ENCODE measurements around the gene RAD51B.

Gene RAD51B

GRCh38 chr14:68247274-68247673 lies 427.7 kb downstream of the RAD51B start:
- TF ChIP-seq, protein P1, sequence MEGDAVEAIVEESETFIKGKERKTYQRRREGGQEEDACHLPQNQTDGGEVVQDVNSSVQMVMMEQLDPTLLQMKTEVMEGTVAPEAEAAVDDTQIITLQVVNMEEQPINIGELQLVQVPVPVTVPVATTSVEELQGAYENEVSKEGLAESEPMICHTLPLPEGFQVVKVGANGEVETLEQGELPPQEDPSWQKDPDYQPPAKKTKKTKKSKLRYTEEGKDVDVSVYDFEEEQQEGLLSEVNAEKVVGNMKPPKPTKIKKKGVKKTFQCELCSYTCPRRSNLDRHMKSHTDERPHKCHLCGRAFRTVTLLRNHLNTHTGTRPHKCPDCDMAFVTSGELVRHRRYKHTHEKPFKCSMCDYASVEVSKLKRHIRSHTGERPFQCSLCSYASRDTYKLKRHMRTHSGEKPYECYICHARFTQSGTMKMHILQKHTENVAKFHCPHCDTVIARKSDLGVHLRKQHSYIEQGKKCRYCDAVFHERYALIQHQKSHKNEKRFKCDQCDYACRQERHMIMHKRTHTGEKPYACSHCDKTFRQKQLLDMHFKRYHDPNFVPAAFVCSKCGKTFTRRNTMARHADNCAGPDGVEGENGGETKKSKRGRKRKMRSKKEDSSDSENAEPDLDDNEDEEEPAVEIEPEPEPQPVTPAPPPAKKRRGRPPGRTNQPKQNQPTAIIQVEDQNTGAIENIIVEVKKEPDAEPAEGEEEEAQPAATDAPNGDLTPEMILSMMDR (IDR thresholded peaks at IDR 0.05; ENCODE audit: low read depth, low read length), result no peak
- H3K4me3 ChIP-seq (replicated peaks in 1 of 2; ENCODE audit: low read depth in 2 of 2, low read length in 2 of 2), result no peak overlapping the region
- DNase-seq (ENCODE audit: low read depth in 2 of 2), result peak in 1 of 2 donors; percentile 65

DNA sequence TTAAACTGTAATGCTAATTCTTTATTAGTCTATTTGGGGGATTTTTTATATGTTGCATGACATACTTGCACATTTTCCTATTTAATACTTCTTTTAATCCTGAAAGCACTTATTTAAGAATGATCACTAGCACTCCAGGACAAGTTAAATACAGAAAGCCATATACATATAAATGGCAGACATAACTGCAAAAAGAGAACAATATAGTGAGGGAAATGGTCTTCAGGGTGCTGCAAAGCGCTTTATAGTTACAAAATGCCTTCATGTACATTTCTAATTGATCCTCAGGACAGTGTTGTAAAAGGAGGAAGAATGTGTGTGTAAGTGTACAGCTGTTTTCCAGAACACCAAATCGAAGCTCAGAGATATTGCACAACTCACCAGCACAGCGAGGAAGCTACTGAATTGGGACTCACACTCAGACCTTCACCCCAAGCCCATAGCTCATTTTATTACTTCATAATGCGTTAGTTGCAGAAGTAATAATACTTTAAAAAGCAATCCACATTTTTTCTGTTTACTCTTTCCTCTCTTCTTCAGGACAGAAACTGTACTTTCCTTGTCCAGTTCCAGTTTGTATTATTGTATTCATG lies 428.2 kb downstream of the RAD51B start:
- TF ChIP-seq, protein P1 (IDR thresholded peaks at IDR 0.05; ENCODE audit: low read depth, low read length), result no peak
- peak; percentile 59 to 69 for DNase-seq (ENCODE audit: low read depth in 2 of 2)
- no peak overlapping the region for H3K4me3 ChIP-seq (replicated peaks in 1 of 2; ENCODE audit: low read depth in 2 of 2, low read length in 2 of 2)

DNA sequence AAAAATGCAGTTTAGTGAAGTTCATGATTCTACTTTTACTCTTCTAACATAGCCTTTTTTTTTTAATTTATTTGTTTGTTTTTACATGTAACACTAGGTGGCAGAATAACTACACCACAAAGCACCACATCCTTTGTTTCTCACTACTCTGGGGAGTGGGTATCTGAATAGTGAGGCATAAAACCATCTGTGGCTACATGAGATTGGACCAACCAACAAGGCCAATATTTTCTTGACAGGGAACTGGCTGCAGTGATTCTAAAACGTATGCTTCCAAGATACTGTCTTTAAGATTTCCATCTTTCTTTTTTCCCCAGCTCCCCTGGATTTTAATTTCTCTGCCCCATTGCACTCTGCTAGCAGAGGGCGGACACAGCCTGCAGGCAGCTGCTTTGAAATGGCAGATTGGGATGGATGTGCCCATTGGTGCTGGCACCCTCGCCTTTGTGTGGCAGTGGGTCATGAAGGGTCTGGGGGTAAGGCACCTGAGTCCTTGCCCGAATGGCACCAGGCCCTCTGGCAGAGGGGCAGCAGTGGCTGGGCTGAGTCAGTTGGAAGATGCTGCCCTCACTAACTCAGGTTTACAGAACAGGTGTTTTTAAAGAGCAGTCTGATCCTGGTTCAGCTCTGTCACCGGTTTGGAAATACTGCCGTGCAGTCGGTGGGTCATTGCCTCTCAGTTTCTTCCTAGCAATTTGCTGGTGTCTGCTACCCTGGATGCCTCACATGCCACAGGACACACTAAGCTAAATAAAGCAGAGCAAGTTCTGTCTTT lies 429.1 kb downstream of the RAD51B start:
- TF ChIP-seq, protein P1 (IDR thresholded peaks at IDR 0.05; ENCODE audit: low read depth, low read length), result peak; percentile 30
- peak; percentile 87 to 93 for DNase-seq (ENCODE audit: low read depth in 2 of 2)
- no peak overlapping the region for H3K4me3 ChIP-seq (replicated peaks in 1 of 2; ENCODE audit: low read depth in 2 of 2, low read length in 2 of 2)

GRCh38 chr14:68249661-68250451 lies 430.3 kb downstream of the RAD51B start:
- TF ChIP-seq, protein P1 (IDR thresholded peaks at IDR 0.05; ENCODE audit: low read depth, low read length), result no peak
- H3K4me3 ChIP-seq (replicated peaks in 1 of 2; ENCODE audit: low read depth in 2 of 2, low read length in 2 of 2), result no peak overlapping the region
- DNase-seq (ENCODE audit: low read depth in 2 of 2), result peak; percentile 76 to 80

DNA sequence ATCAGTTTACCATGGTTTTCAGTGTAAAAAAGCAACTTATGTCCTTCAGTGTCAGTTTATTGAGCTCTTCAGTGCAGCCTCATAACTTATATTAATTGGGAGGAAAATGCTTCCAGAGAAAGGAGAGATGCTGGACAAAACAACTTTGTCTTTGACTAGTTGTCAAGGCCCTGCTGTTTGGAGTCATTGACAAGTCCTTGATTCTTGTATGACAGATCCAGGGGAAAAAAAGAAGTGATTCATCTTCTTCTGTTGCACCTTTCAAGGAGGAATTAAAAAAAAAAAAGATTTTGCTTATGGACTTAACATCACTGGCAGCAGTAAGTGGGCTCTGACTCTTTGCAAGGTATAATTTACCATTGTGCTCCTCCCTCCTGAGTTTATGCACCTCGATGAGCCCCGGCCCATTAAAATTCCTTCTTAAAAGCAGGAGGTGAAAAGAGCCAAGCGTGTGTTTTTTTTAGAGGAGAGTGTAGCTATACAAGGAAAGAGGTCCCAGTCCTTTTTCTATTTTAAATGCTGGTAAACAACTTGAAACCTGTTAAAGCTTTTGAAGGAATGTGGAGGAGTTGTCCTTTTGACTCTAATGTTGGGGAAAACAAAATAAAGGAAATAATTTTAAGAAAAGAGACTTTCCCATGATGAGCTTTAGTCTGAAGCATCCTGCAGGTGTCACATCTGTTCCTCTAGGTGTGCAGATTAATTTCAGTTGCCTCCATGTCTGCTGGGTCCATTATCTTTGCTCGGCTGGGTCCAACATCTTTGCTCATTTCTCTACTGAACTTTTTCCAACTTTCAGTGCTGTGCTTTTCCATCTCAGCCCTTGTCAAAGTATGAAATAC lies 431.6 kb downstream of the RAD51B start:
- TF ChIP-seq, protein P1 (IDR thresholded peaks at IDR 0.05; ENCODE audit: low read depth, low read length), result no peak
- DNase-seq (ENCODE audit: low read depth in 2 of 2), result no peak
- H3K4me3 ChIP-seq (replicated peaks in 1 of 2; ENCODE audit: low read depth in 2 of 2, low read length in 2 of 2), result no peak overlapping the region

GRCh38 chr14:68251769-68252100 lies 432.2 kb downstream of the RAD51B start:
- TF ChIP-seq, protein P1 (IDR thresholded peaks at IDR 0.05; ENCODE audit: low read depth, low read length), result no peak
- no peak for DNase-seq (ENCODE audit: low read depth in 2 of 2)
- H3K4me3 ChIP-seq (replicated peaks in 1 of 2; ENCODE audit: low read depth in 2 of 2, low read length in 2 of 2), result no peak overlapping the region

Data from cardiac fibroblast (primary cell).